Measurements from ENCODE around the gene SPTBN5. TPM values are rescaled to one million over a fixed set of nuclear protein-coding genes. Genes with fewer than 3 reads are reported as not detected.

SPTBN5 gene
- total RNA-seq = 1 to 10 TPM in 1 of 2 donors, under 1 TPM in 1; 0.63 to 1.3 TPM

- Histone ChIP-seq H3K9me3 (no peaks in the 10 kb centered on the region), H3K4me3 (peak within 1 kb of the TSS; percentile 35 to 46), H3K27me3 (no peaks in the 10 kb centered on the region), H3K36me3 (no peaks in the 10 kb centered on the region), H3K27ac (peak within 1 kb of the TSS; percentile 82 to 87), H3K4me1 (peaks cover 0 to 36% of the 10 kb centered on the region in 2 donors)
- TF ChIP-seq, protein P1, sequence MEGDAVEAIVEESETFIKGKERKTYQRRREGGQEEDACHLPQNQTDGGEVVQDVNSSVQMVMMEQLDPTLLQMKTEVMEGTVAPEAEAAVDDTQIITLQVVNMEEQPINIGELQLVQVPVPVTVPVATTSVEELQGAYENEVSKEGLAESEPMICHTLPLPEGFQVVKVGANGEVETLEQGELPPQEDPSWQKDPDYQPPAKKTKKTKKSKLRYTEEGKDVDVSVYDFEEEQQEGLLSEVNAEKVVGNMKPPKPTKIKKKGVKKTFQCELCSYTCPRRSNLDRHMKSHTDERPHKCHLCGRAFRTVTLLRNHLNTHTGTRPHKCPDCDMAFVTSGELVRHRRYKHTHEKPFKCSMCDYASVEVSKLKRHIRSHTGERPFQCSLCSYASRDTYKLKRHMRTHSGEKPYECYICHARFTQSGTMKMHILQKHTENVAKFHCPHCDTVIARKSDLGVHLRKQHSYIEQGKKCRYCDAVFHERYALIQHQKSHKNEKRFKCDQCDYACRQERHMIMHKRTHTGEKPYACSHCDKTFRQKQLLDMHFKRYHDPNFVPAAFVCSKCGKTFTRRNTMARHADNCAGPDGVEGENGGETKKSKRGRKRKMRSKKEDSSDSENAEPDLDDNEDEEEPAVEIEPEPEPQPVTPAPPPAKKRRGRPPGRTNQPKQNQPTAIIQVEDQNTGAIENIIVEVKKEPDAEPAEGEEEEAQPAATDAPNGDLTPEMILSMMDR (IDR thresholded peaks at IDR 0.05) = no peak
- DNase-seq (ENCODE audit: low spot score) = no peak
These were observed at the start of gene SPTBN5 for GRCh38 chr15:41893422-41894250. SPTBN5 (minus strand) TSS chr15:41894053; CDS start chr15:41893497, 556 bp downstream.

DNA sequence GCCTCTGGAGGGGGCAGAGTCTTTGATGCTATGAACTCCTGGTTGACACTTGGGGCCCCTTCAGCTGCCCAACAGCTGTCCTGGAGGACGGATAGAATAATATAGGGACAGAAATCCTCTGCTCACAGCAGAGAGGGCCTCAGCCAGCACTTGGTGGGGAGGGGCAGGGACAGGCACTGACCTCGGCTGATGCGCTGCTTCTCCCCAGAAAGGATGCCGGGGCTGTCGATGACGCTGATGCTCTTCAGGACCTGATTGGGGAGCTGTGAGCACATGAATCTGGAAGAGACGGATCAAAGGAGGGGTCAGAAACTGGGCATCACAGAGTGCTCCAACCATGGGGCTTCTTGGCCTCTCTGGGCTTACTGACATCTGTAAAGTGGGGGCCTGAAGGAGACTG, 49.0 kb upstream of the SPTBN5 start:
- Histone ChIP-seq H3K27ac (peak overlapping the region in 1 of 2 donors; percentile 72), H3K36me3 (no peaks in the 10 kb centered on the region), H3K4me3 (no peak overlapping the region), H3K9me3 (no peaks in the 10 kb centered on the region), H3K4me1 (peaks cover 0 to 69% of the 10 kb centered on the region in 2 donors), H3K27me3 (no peaks in the 10 kb centered on the region)
- TF ChIP-seq, protein P1 (IDR thresholded peaks at IDR 0.05) = no peak
- DNase-seq (ENCODE audit: low spot score) = no peak

- Histone ChIP-seq H3K4me3 (no peak overlapping the region), H3K9me3 (no peaks in the 10 kb centered on the region), H3K27ac (peak overlapping the region in 1 of 2 donors; percentile 27), H3K4me1 (peaks cover 0 to 70% of the 10 kb centered on the region in 2 donors), H3K27me3 (no peaks in the 10 kb centered on the region), H3K36me3 (no peaks in the 10 kb centered on the region)
- TF ChIP-seq, protein P1 (IDR thresholded peaks at IDR 0.05) = no peak
- no peak for DNase-seq (ENCODE audit: low spot score)
These were observed 48.0 kb upstream of the SPTBN5 start for GRCh38 chr15:41941644-41942415.

- Histone ChIP-seq H3K27me3 (no peaks in the 10 kb centered on the region), H3K9me3 (no peaks in the 10 kb centered on the region), H3K4me3 (no peak overlapping the region), H3K4me1 (peaks cover 0 to 63% of the 10 kb centered on the region in 2 donors), H3K27ac (peak overlapping the region in 1 of 2 donors; percentile 24), H3K36me3 (no peaks in the 10 kb centered on the region)
- TF ChIP-seq, protein P1 (IDR thresholded peaks at IDR 0.05) = no peak
- DNase-seq (ENCODE audit: low spot score) = no peak
These were observed 46.6 kb upstream of the SPTBN5 start for GRCh38 chr15:41940441-41940857.

DNA sequence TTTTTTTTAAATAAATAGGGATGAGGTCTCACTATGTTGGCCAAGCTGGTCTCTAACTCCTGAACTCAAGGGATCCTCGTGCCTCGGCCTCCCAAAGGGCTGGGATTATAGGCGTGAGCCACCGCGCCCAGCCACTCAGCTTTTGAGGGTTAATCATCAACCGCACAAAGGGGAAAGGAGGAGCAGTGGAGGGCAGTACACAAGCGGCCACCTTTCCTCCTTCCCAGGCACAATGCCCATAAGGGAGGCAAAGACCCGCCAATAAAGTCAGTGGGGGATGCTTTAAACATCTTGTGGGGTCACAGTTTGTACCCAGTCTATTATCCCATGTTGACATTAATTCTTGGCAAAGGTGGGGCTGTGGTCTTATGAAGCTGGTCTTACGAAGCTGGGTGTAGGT, 46.1 kb upstream of the SPTBN5 start:
- DNase-seq (ENCODE audit: low spot score) = no peak
- H3K27me3 ChIP-seq = no peaks in the 10 kb centered on the region

More for the DNA sequence above, 46.1 kb upstream of the SPTBN5 start:
- TF ChIP-seq, protein P1 (IDR thresholded peaks at IDR 0.05) = no peak
- Histone ChIP-seq H3K4me1 (peaks cover 0 to 63% of the 10 kb centered on the region in 2 donors), H3K9me3 (no peaks in the 10 kb centered on the region), H3K4me3 (no peak overlapping the region), H3K27ac (peak overlapping the region in 1 of 2 donors; percentile 24), H3K36me3 (no peaks in the 10 kb centered on the region)
